Cardiac muscle cell (in vitro differentiated cells and primary cell): ENCODE measurements around the gene PRSS48. TPM values are rescaled to one million over a fixed set of nuclear protein-coding genes. Genes with fewer than 3 reads are reported as not detected.

Source experiments
- DNase-seq, 2 donors: peaks; one replicate each; pipeline versions ENCODE4 v3.0.0 to v3.0.0-alpha.2; 2010 to 2017; ENCODE audit warnings: low read depth in 1 of 2, low spot score in 1 of 2
- H3K27ac ChIP-seq: fragments of 200-600 bp; sonication (generic); 2 replicates; pipeline ENCODE4 v1.5.1; 2016
- H3K27me3 ChIP-seq: fragments of 200-600 bp; sonication (generic); 2 replicates; pipeline ENCODE4 v1.6.0; 2016; ENCODE audit warnings: control low read depth
- H3K36me3 ChIP-seq: fragments of 200-600 bp; sonication (generic); 2 replicates; pipeline ENCODE4 v1.5.1; 2016; ENCODE audit warnings: control low read depth
- H3K4me1 ChIP-seq: fragments of 200-600 bp; sonication (generic); 2 replicates; pipeline ENCODE4 v1.8.1; 2017; ENCODE audit warnings: low read depth, mild to moderate bottlenecking, mixed run types
- H3K4me3 ChIP-seq: fragments of 200-600 bp; sonication (generic); 2 replicates; pipeline ENCODE4 v1.5.1; 2016; ENCODE audit warnings: mild to moderate bottlenecking
- H3K9me3 ChIP-seq: fragments of 200-600 bp; sonication (generic); 2 replicates; pipeline ENCODE4 v1.5.1; 2017; ENCODE audit warnings: low read depth, mild to moderate bottlenecking, control low read depth
- CTCF ChIP-seq: IDR thresholded peaks from 2 replicates; pipeline ENCODE4 v1.5.1; 2012; ENCODE audit warnings: low read depth, mild to moderate bottlenecking, low read length
- polyA plus RNA-seq: library from polyadenylated mRNA; unstranded; fragments of >200 nt; fragmentation: Nextera tagmentation; extraction: Ambion mirVana; gene quantifications from 2 replicates; pipeline ENCODE4 v1.2.1, GENCODE V29; 2016
- total RNA-seq: library from RNA; depleted of rRNA; stranded (reverse); fragments of >200 nt; gene quantifications from 2 replicates; pipeline ENCODE4 v1.2.3, GENCODE V29; 2016

Gene PRSS48
- total and polyA plus RNA-seq, 2 experiments from 2014 or later = not detected

GRCh38 chr4:151322570-151322969 is 45.6 kb downstream of the PRSS48 start:
- Histone ChIP-seq H3K27ac (no peak overlapping the region), H3K36me3 (no peaks in the 10 kb centered on the region), H3K27me3 (no peaks in the 10 kb centered on the region), H3K9me3 (no peaks in the 10 kb centered on the region), H3K4me1 (peaks cover 18% of the 10 kb centered on the region), H3K4me3 (peak overlapping the region; percentile 47)
- no peak for DNase-seq
- TF ChIP-seq CTCF = no peak

- no peaks in the 10 kb centered on the region for H3K36me3 ChIP-seq
- peaks cover 18% of the 10 kb centered on the region for H3K4me1 ChIP-seq
- H3K27me3 ChIP-seq = no peaks in the 10 kb centered on the region
- H3K4me3 ChIP-seq = peak overlapping the region; percentile 47
- no peaks in the 10 kb centered on the region for H3K9me3 ChIP-seq
- TF ChIP-seq CTCF = no peak
- peak overlapping the region; percentile 0 for H3K27ac ChIP-seq
- no peak for DNase-seq
Observed at GRCh38 chr4:151323667-151324066, 46.7 kb downstream of the PRSS48 start.

GRCh38 chr4:151324124-151324751 is 47.3 kb downstream of the PRSS48 start:
- Histone ChIP-seq H3K4me3 (peak overlapping the region; percentile 47), H3K4me1 (peaks cover 18% of the 10 kb centered on the region), H3K9me3 (no peaks in the 10 kb centered on the region), H3K27me3 (no peaks in the 10 kb centered on the region), H3K27ac (peak overlapping the region; percentile 71), H3K36me3 (no peaks in the 10 kb centered on the region)
- TF ChIP-seq CTCF = no peak
- DNase-seq = peak in 1 of 2 donors; percentile 10

- peak; percentile 25 to 36 for DNase-seq
- no peak for TF ChIP-seq CTCF
- Histone ChIP-seq H3K4me3 (peak overlapping the region; percentile 47), H3K36me3 (no peaks in the 10 kb centered on the region), H3K9me3 (no peaks in the 10 kb centered on the region), H3K27me3 (no peaks in the 10 kb centered on the region), H3K4me1 (peaks cover 18% of the 10 kb centered on the region), H3K27ac (peak overlapping the region; percentile 71)
Observed at GRCh38 chr4:151324752-151325110, 47.8 kb downstream of the PRSS48 start.

- Histone ChIP-seq H3K27me3 (no peaks in the 10 kb centered on the region), H3K36me3 (no peaks in the 10 kb centered on the region), H3K4me3 (peak within 1 kb of the TSS; percentile 47), H3K27ac (peak within 1 kb of the TSS; percentile 71), H3K9me3 (no peaks in the 10 kb centered on the region), H3K4me1 (peaks cover 18% of the 10 kb centered on the region)
- TF ChIP-seq CTCF = no peak
- peak; percentile 68 to 83 for DNase-seq
Observed at GRCh38 chr4:151325111-151325948, 48.4 kb downstream of the PRSS48 start, which contains the start of gene SH3D19. TSS of gene SH3D19 (minus strand) at chr4:151325605. CDS start at chr4:151325352, 253 bp downstream.
